HepG2 (cell line): ENCODE data around the gene AGK. TPM values are rescaled to one million over a fixed set of nuclear protein-coding genes. Genes with fewer than 3 reads are reported as not detected.

Experiments
- ATAC-seq: fragments of 200-7000 bp; cut with Tn5 transposase; 3 replicates; pipeline ENCODE4 v1.9.1; 2020; ENCODE audit warnings: mild to moderate bottlenecking, moderate library complexity
- BruUV-seq: library from RNA; stranded (reverse); fragments of 400-500 nt; replicated peaks from 2 replicates; lab custom pipeline; 2021; lab: Mats Ljungman, UMichigan
- CTCF ChIA-PET: fragments of 300-600 bp; formaldehyde crosslinking; extraction: SDS; loops from one replicate; lab custom pipeline; 2021; ENCODE audit warnings: low total read pairs, inconsistent platforms, low intra/inter-chr PET ratio; lab: Yijun Ruan, JAX
- POLR2A ChIA-PET: fragments of 350-600 bp; sonication (Branson Sonifier 250); formaldehyde crosslinking; loops from one replicate; lab custom pipeline; 2020; ENCODE audit warnings: antibody characterized with exemption, inconsistent platforms; lab: Yijun Ruan, JAX
- DNase-seq: peaks from one replicate; pipeline ENCODE4 v3.0.0-alpha.2; 2015; ENCODE audit warnings: low spot score
- FAIRE-seq: peaks from 3 replicates; lab custom pipeline; 2011; peaks lifted over from hg19 to GRCh38; lab: Jason Lieb, UNC
- H2AFZ ChIP-seq: one replicate; pipeline ENCODE4 v1.6.1; 2011; ENCODE audit warnings: low read length, inconsistent platforms
- H3K27ac ChIP-seq: fragments of 300-600 bp; 3 replicates; pipeline ENCODE4 v1.8.0; 2011; ENCODE audit warnings: mixed run types, mild to moderate bottlenecking, mixed read lengths, low read length, inconsistent platforms; ENCODE audit not compliant: insufficient read depth; ENCODE audit errors: extremely low read length
- H3K27me3 ChIP-seq, 2 experiments: fragments of 200-600 bp in 1 of 2; 2 replicates in 1 of 2; 3 replicates in 1 of 2; pipeline versions ENCODE4 v1.6.0 to v1.8.0; 2011; ENCODE audit warnings: low read length in 2 of 2, mild to moderate bottlenecking in 2 of 2, moderate library complexity in 2 of 2, inconsistent platforms in 1 of 2; ENCODE audit not compliant: insufficient read depth in 2 of 2, control insufficient read depth in 1 of 2
- H3K36me3 ChIP-seq, 2 experiments: fragments of 200-600 bp in 1 of 2; replicated peaks in 1 of 2; 2 replicates in 1 of 2; 3 replicates in 1 of 2; pipeline versions ENCODE4 v1.5.1 to v1.8.0; 2011; ENCODE audit warnings: low read length in 2 of 2, inconsistent platforms in 1 of 2; ENCODE audit not compliant: insufficient read depth in 2 of 2, control insufficient read depth in 1 of 2
- H3K4me1 ChIP-seq: 2 replicates; pipeline ENCODE4 v1.5.1; 2012; ENCODE audit warnings: low read length, inconsistent platforms; ENCODE audit not compliant: insufficient read depth
- H3K4me2 ChIP-seq: 2 replicates; pipeline ENCODE4 v1.6.0; 2011; ENCODE audit warnings: low read depth, low read length, inconsistent platforms
- H3K4me3 ChIP-seq, 3 experiments: fragments of 200-600 bp in 1 of 3; sonication (generic), shearing (Covaris generic) in 1 of 3; replicated peaks in 1 of 3; 2 replicates each; pipeline ENCODE4 v1.5.1; 2011 to 2016; ENCODE audit warnings: low read length in 3 of 3, inconsistent platforms in 2 of 3, low read depth in 2 of 3, mild to moderate bottlenecking in 2 of 3, control low read depth in 1 of 3, mixed read lengths in 1 of 3; ENCODE audit not compliant: insufficient read depth in 1 of 3
- H3K79me2 ChIP-seq: one replicate; pipeline ENCODE4 v1.6.1; 2011; ENCODE audit warnings: low read length, inconsistent platforms; ENCODE audit not compliant: insufficient read depth
- H3K9ac ChIP-seq: 2 replicates; pipeline ENCODE4 v1.6.0; 2011; ENCODE audit warnings: mild to moderate bottlenecking, low read depth, low read length, inconsistent platforms; ENCODE audit not compliant: insufficient read depth
- H3K9me3 ChIP-seq: 2 replicates; pipeline ENCODE4 v1.5.1; 2012; ENCODE audit warnings: mild to moderate bottlenecking, low read length
- H4K20me1 ChIP-seq: 2 replicates; pipeline ENCODE4 v1.6.0; 2011; ENCODE audit warnings: inconsistent platforms, mild to moderate bottlenecking, low read length, moderate library complexity; ENCODE audit not compliant: insufficient read depth
- ATF3 ChIP-seq: sonication (generic); formaldehyde crosslinking; IDR thresholded peaks from 2 replicates; pipeline ENCODE4 v1.4.0; 2020; ENCODE audit warnings: missing genetic modification reagents
- HDAC6 ChIP-seq: fragments of 200-600 bp; sonication (generic); IDR thresholded peaks from 2 replicates; pipeline ENCODE4 v1.7.0; 2017; ENCODE audit warnings: mild to moderate bottlenecking, antibody characterized with exemption, low read length, low read depth
- HNRNPLL ChIP-seq: fragments of 200-400 bp; formaldehyde crosslinking; IDR thresholded peaks from 2 replicates; pipeline ENCODE4 v1.6.1; 2017; ENCODE audit warnings: mild to moderate bottlenecking, low read depth, low read length; ENCODE audit not compliant: poor library complexity, severe bottlenecking
- NR2F2 ChIP-seq: IDR thresholded peaks from 2 replicates; pipeline ENCODE4 v1.6.1; 2012; ENCODE audit warnings: low read depth, inconsistent platforms, borderline replicate concordance
- POLR2A ChIP-seq, 2 experiments: IDR thresholded peaks; 2 replicates each; pipeline ENCODE4 v1.6.1; 2011; ENCODE audit warnings: low read depth in 2 of 2, low read length in 2 of 2, mild to moderate bottlenecking in 1 of 2, moderate library complexity in 1 of 2; ENCODE audit not compliant: insufficient read depth in 1 of 2
- TIGD3 ChIP-seq: sonication (generic); formaldehyde crosslinking; IDR thresholded peaks from 2 replicates; pipeline ENCODE4 v1.5.1; 2020; ENCODE audit warnings: mild to moderate bottlenecking, missing genetic modification reagents, borderline replicate concordance
- ZNF280B ChIP-seq: sonication (generic); formaldehyde crosslinking; IDR thresholded peaks from 2 replicates; pipeline ENCODE4 v1.5.0; 2020; ENCODE audit warnings: missing genetic modification reagents, mild to moderate bottlenecking, borderline replicate concordance
- ZNF512B ChIP-seq: sonication (generic); formaldehyde crosslinking; IDR thresholded peaks from 2 replicates; pipeline ENCODE4 v1.5.1; 2020; ENCODE audit warnings: missing genetic modification reagents, mild to moderate bottlenecking, borderline replicate concordance
- ZNF766 ChIP-seq: sonication (generic); formaldehyde crosslinking; IDR thresholded peaks from 2 replicates; pipeline ENCODE4 v1.5.0; 2020; ENCODE audit warnings: missing genetic modification reagents, borderline replicate concordance
- WGBS: methylation state at CpG from one replicate; pipeline ENCODE4 v1.1.6; 2017; ENCODE audit warnings: low lambda C conversion rate; 5-methylcytosine and 5-hydroxymethylcytosine counted together
- in situ Hi-C: cut with HindIII; loops from 2 replicates; pipeline ENCODE4 v1.10.0; 2017; ENCODE audit warnings: low pct_unique_long_range_greater_than_20kb; ENCODE audit not compliant: extremely low pct_ligation_motif_present
- intact Hi-C: fragments of 100-400 bp; cut with micrococcal nuclease; formaldehyde crosslinking; loops from one replicate; pipeline ENCODE4 v1.10.0; 2022; ENCODE audit not compliant: unreplicated experiment
- polyA plus RNA-seq, 8 experiments: library from polyadenylated mRNA; depleted of rRNA in 3 of 8; stranded (reverse) in 7 of 8; unstranded in 1 of 8; fragments of >200 nt; fragmentation: Illumina TruSeq in 4 of 8; extraction: Trizol in 4 of 8; gene quantifications; 2 replicates each; pipeline versions ENCODE4 v1.2.1 to v1.2.3, GENCODE V29; 2011 to 2016; ENCODE audit warnings: low read depth in 4 of 8, missing spikeins in 1 of 8, mixed read lengths in 1 of 8; ENCODE audit not compliant: insufficient read depth in 1 of 8
- total RNA-seq, 5 experiments: library from RNA; depleted of rRNA; stranded (reverse); fragments of >200 nt; fragmentation: Illumina TruSeq; extraction: Trizol; gene quantifications; 2 replicates each; pipeline ENCODE4 v1.2.3, GENCODE V29; 2016; ENCODE audit warnings: low read depth in 1 of 5

Gene AGK
- total and polyA plus RNA-seq, 2 of the 13 experiments (the other 11 are each of a cell fraction or from before 2014, with no cell fraction given): 23.7 to 30.1 TPM

GRCh38 chr7:141557360-141557759, 6.2 kb downstream of the AGK start:
- BruUV-seq: no TSS peak
- in situ Hi-C loops: no loop called here
- FAIRE-seq (no peak), ATAC-seq (no peak), DNase-seq (no peak)
- CTCF ChIA-PET: no interaction called here
- H2AFZ ChIP-seq: no peak overlapping the region
- H3K27me3 ChIP-seq: no peaks in the 10 kb centered on the region
- no peaks in the 10 kb centered on the region for H4K20me1 ChIP-seq
- 99% methylated on average over 3 of the region's 3 CpGs for WGBS
- no peak overlapping the region for H3K9ac ChIP-seq
- H3K4me1 ChIP-seq: peaks cover 5% of the 10 kb centered on the region
- POLR2A ChIA-PET: no interaction called here
- intact Hi-C loops: no loop called here
- peaks cover 3% of the 10 kb centered on the region for H3K79me2 ChIP-seq
- H3K27ac ChIP-seq: no peak overlapping the region
- no peak overlapping the region for H3K4me2 ChIP-seq
- no peak overlapping the region for H3K4me3 ChIP-seq
- peaks cover 3 to 26% of the 10 kb centered on the region in 2 experiments; a peak in 4 of 5 replicates for H3K36me3 ChIP-seq
- no peaks in the 10 kb centered on the region for H3K9me3 ChIP-seq
- TF ChIP-seq ZNF280B (CRISPR knock-in tag): no peak
- no peak for TF ChIP-seq ZNF766 (CRISPR knock-in tag)
- no peak for TF ChIP-seq HDAC6
- TF ChIP-seq POLR2A (IDR thresholded peaks at IDR 0.05; ENCODE audit: insufficient read depth in 1 of 2, low read depth in 2 of 2, low read length in 2 of 2): no peak
- TF ChIP-seq ATF3 (CRISPR knock-in tag): no peak
- TF ChIP-seq ZNF512B: no peak
- no peak for TF ChIP-seq TIGD3 (CRISPR knock-in tag)
- no peak for TF ChIP-seq NR2F2
- no peak for TF ChIP-seq HNRNPLL
